Stomach (tissue), 4 donors: Measurements from ENCODE around the gene NRL.

ENCODE experiments used
- CTCF ChIP-seq, 7 experiments: fragments of 450-650 bp in 4 of 7; fragments of 200-600 bp in 3 of 7; sonication (generic) in 3 of 7; IDR thresholded peaks; one replicate each; pipeline ENCODE4 v1.5.1; 2016 to 2019; ENCODE audit warnings: antibody characterized with exemption in 7 of 7, control low read depth in 2 of 7, mild to moderate bottlenecking in 1 of 7
- EP300 ChIP-seq: sonication (generic); formaldehyde crosslinking; IDR thresholded peaks from one replicate; pipeline ENCODE4 v1.6.1; 2017; ENCODE audit warnings: antibody characterized with exemption
- POLR2A ChIP-seq, 4 donors: fragments of 450-650 bp; IDR thresholded peaks; one replicate each; pipeline ENCODE4 v1.6.1; 2016; ENCODE audit warnings: antibody characterized with exemption in 4 of 4, control low read depth in 2 of 4, mild to moderate bottlenecking in 1 of 4, moderate library complexity in 1 of 4
- POLR2AphosphoS5 ChIP-seq, 3 donors: sonication (generic); formaldehyde crosslinking; IDR thresholded peaks; one replicate each; pipeline ENCODE4 v1.6.1; 2016; ENCODE audit warnings: antibody characterized with exemption in 3 of 3

- TF ChIP-seq CTCF (IDR thresholded peaks at IDR 0.05) (no peak), POLR2AphosphoS5 (IDR thresholded peaks at IDR 0.05) (peak; percentile 59 to 85 (median 82)), POLR2A (IDR thresholded peaks at IDR 0.05) (no peak), EP300 (peak; percentile 84)
Observed at GRCh38 chr14:24114532-24115421, at the start of gene NRL, which contains the start of gene DCAF11.
